H9 (cell line): ENCODE data around the gene RASSF5. TPM values are rescaled to one million over a fixed set of nuclear protein-coding genes. Genes with fewer than 3 reads are reported as not detected.

Experiments used
- DNase-seq: peaks from one replicate; pipeline ENCODE4 v3.0.0-alpha.2; 2017
- H2AFZ ChIP-seq: one replicate; pipeline ENCODE4 v1.6.1; 2013; ENCODE audit warnings: mild to moderate bottlenecking, low read length, control low read depth, moderate library complexity
- H2AK5ac ChIP-seq: 2 replicates; pipeline ENCODE4 v1.6.1; 2013; ENCODE audit warnings: low read length, control low read depth, mixed read lengths; ENCODE audit not compliant: insufficient read length
- H2BK120ac ChIP-seq: one replicate; pipeline ENCODE4 v1.6.1; 2013; ENCODE audit warnings: low read depth, mild to moderate bottlenecking, low read length, control low read depth, inconsistent platforms; ENCODE audit not compliant: poor library complexity, severe bottlenecking
- H2BK12ac ChIP-seq: 2 replicates; pipeline ENCODE4 v1.6.1; 2013; ENCODE audit warnings: low read length, control low read depth, mixed read lengths, low read depth; ENCODE audit not compliant: insufficient read length
- H2BK15ac ChIP-seq: 2 replicates; pipeline ENCODE4 v1.6.1; 2013; ENCODE audit warnings: low read depth, low read length, control low read depth
- H2BK20ac ChIP-seq: one replicate; pipeline ENCODE4 v1.6.1; 2013; ENCODE audit warnings: low read depth, mild to moderate bottlenecking, low read length, control low read depth, inconsistent platforms; ENCODE audit not compliant: poor library complexity, severe bottlenecking
- H2BK5ac ChIP-seq: 2 replicates; pipeline ENCODE4 v1.6.1; 2013; ENCODE audit warnings: low read length, control low read depth, mixed read lengths; ENCODE audit not compliant: insufficient read length
- H3K14ac ChIP-seq: 2 replicates; pipeline ENCODE4 v1.6.1; 2013; ENCODE audit warnings: low read length, control low read depth; ENCODE audit not compliant: insufficient read depth
- H3K18ac ChIP-seq: 2 replicates; pipeline ENCODE4 v1.6.1; 2013; ENCODE audit warnings: low read depth, mild to moderate bottlenecking, mixed read lengths, low read length, control low read depth; ENCODE audit not compliant: insufficient read length
- H3K23ac ChIP-seq: 2 replicates; pipeline ENCODE4 v1.6.1; 2013; ENCODE audit warnings: low read length, control low read depth, mixed read lengths, low read depth; ENCODE audit not compliant: insufficient read length
- H3K23me2 ChIP-seq: 2 replicates; pipeline ENCODE4 v1.6.1; 2013; ENCODE audit warnings: low read depth, mild to moderate bottlenecking, mixed read lengths, low read length, control low read depth; ENCODE audit not compliant: insufficient read length, poor library complexity, severe bottlenecking
- H3K27ac ChIP-seq: 2 replicates; pipeline ENCODE4 v1.5.1; 2013; ENCODE audit warnings: low read length, control low read depth, mixed read lengths, low read depth; ENCODE audit not compliant: insufficient read length
- H3K27me3 ChIP-seq: 2 replicates; pipeline ENCODE4 v1.6.1; 2013; ENCODE audit warnings: low read length, control low read depth, inconsistent platforms; ENCODE audit not compliant: insufficient read depth
- H3K4ac ChIP-seq: 2 replicates; pipeline ENCODE4 v1.6.1; 2013; ENCODE audit warnings: low read depth, mild to moderate bottlenecking, control low read depth, inconsistent platforms, low read length, moderate library complexity
- H3K4me1 ChIP-seq: 2 replicates; pipeline ENCODE4 v1.6.1; 2013; ENCODE audit warnings: low read length, control low read depth, inconsistent platforms; ENCODE audit not compliant: insufficient read depth
- H3K4me2 ChIP-seq: 2 replicates; pipeline ENCODE4 v1.6.1; 2013; ENCODE audit warnings: low read length, control low read depth, mixed read lengths; ENCODE audit not compliant: insufficient read length, insufficient read depth
- H3K56ac ChIP-seq: 2 replicates; pipeline ENCODE4 v1.6.1; 2013; ENCODE audit warnings: low read depth, mild to moderate bottlenecking, mixed read lengths, low read length, control low read depth; ENCODE audit not compliant: insufficient read length
- H3K79me1 ChIP-seq: 2 replicates; pipeline ENCODE4 v1.6.1; 2013; ENCODE audit warnings: low read depth, mild to moderate bottlenecking, moderate library complexity, low read length, control low read depth, inconsistent platforms; ENCODE audit not compliant: insufficient read depth, poor library complexity, severe bottlenecking
- H3K79me2 ChIP-seq: 2 replicates; pipeline ENCODE4 v1.6.1; 2013; ENCODE audit warnings: low read length, control low read depth, inconsistent platforms; ENCODE audit not compliant: insufficient read depth
- H3K9ac ChIP-seq: 2 replicates; pipeline ENCODE4 v1.6.1; 2013; ENCODE audit warnings: low read length, control low read depth, mixed read lengths; ENCODE audit not compliant: insufficient read length; ENCODE audit errors: extremely low read depth
- H3K9me3 ChIP-seq: one replicate; pipeline ENCODE4 v1.6.1; 2013; ENCODE audit warnings: low read depth, low read length, inconsistent platforms; ENCODE audit not compliant: control insufficient read depth
- H3T11ph ChIP-seq: one replicate; pipeline ENCODE4 v1.6.1; 2013; ENCODE audit warnings: mild to moderate bottlenecking, low read length, control low read depth, inconsistent platforms
- H4K20me1 ChIP-seq: one replicate; pipeline ENCODE4 v1.6.1; 2013; ENCODE audit not compliant: control insufficient read depth, insufficient read length, insufficient read depth
- H4K5ac ChIP-seq: 2 replicates; pipeline ENCODE4 v1.6.1; 2013; ENCODE audit warnings: low read depth, mild to moderate bottlenecking, mixed read lengths, low read length, control low read depth; ENCODE audit not compliant: insufficient read length
- H4K8ac ChIP-seq: replicated peaks from 2 replicates; pipeline ENCODE4 v1.6.1; 2013; ENCODE audit warnings: low read length, control low read depth, mixed read lengths, low read depth; ENCODE audit not compliant: insufficient read length
- H4K91ac ChIP-seq: 2 replicates; pipeline ENCODE4 v1.6.1; 2013; ENCODE audit warnings: low read depth, mild to moderate bottlenecking, moderate library complexity, mixed read lengths, low read length, control low read depth; ENCODE audit not compliant: insufficient read length
- H3K27ac Mint-ChIP-seq, 3 experiments: 2 replicates in 2 of 3; 3 replicates in 1 of 3; pipeline ENCODE4 v1.8.0; 2020 to 2021; ENCODE audit warnings: mixed read lengths in 3 of 3, mild to moderate bottlenecking in 1 of 3, moderate library complexity in 1 of 3
- H3K27me3 Mint-ChIP-seq: 2 replicates; pipeline ENCODE4 v1.8.0; 2021; ENCODE audit warnings: low read depth, mild to moderate bottlenecking, moderate library complexity, mixed read lengths
- H3K36me3 Mint-ChIP-seq, 3 experiments: 2 replicates in 2 of 3; 3 replicates in 1 of 3; pipeline ENCODE4 v1.8.0; 2020 to 2021; ENCODE audit warnings: low read depth in 3 of 3, mixed read lengths in 3 of 3; ENCODE audit not compliant: insufficient read depth in 1 of 3
- H3K4me1 Mint-ChIP-seq, 2 experiments: 2 replicates each; pipeline ENCODE4 v1.8.0; 2020; ENCODE audit warnings: mixed read lengths in 2 of 2
- H3K4me3 Mint-ChIP-seq, 2 experiments: 2 replicates in 1 of 2; 3 replicates in 1 of 2; pipeline ENCODE4 v1.8.0; 2020 to 2021; ENCODE audit warnings: mild to moderate bottlenecking in 2 of 2, mixed read lengths in 2 of 2, moderate library complexity in 1 of 2
- H3K9me3 Mint-ChIP-seq, 2 experiments: 2 replicates in 1 of 2; 3 replicates in 1 of 2; pipeline ENCODE4 v1.8.0; 2020; ENCODE audit warnings: mild to moderate bottlenecking in 2 of 2, mixed read lengths in 2 of 2, moderate library complexity in 1 of 2
- CTCF ChIP-seq: fragments of 200-600 bp; sonication (generic); conservative IDR thresholded peaks from 3 replicates; pipeline ENCODE4 v1.8.0; 2021; ENCODE audit warnings: antibody characterized with exemption, mild to moderate bottlenecking
- WGBS: extraction: QIAGEN DNeasy Blood & Tissue Kit; methylation state at CpG from one replicate; pipeline ENCODE4 v1.1.7; 2013; ENCODE audit warnings: missing lambda C conversion rate, low lambda C conversion rate, mixed read lengths; ENCODE audit not compliant: insufficient read length; ENCODE audit errors: extremely low coverage; 5-methylcytosine and 5-hydroxymethylcytosine counted together
- total RNA-seq: library from RNA; stranded (reverse); gene quantifications from 2 replicates; pipeline ENCODE4 v1.2.1, GENCODE V29; 2021

Gene RASSF5
- total RNA-seq, 1 experiment from 2014 or later, result 0.50 TPM

- H3K27me3 Mint-ChIP-seq, result peaks cover 28% of the 10 kb centered on the region
- Histone ChIP-seq H2BK12ac (no peak overlapping the region), H3K4me2 (no peak overlapping the region), H4K8ac (no peak overlapping the region), H3K9ac (no peak overlapping the region), H2BK15ac (no peak overlapping the region), H3K23me2 (peaks cover 13% of the 10 kb centered on the region), H3K4me1 (peaks cover 3% of the 10 kb centered on the region; the same call in 1 of the 2 replicates), H3K4ac (no peak overlapping the region), H3T11ph (no peak overlapping the region), H2BK5ac (no peak overlapping the region), H3K79me2 (no peaks in the 10 kb centered on the region), H3K27me3 (no peaks in the 10 kb centered on the region), H3K27ac (no peak overlapping the region), H4K91ac (no peak overlapping the region), H2BK20ac (no peak overlapping the region), H2BK120ac (no peak overlapping the region), H3K18ac (no peak overlapping the region), H3K14ac (no peak overlapping the region), H3K23ac (no peak overlapping the region), H4K5ac (no peak overlapping the region), H3K56ac (no peak overlapping the region), H3K9me3 (no peaks in the 10 kb centered on the region), H2AFZ (no peak overlapping the region), H4K20me1 (no peaks in the 10 kb centered on the region), H3K79me1 (no peaks in the 10 kb centered on the region), H2AK5ac (no peak overlapping the region)
- peak; percentile 93 for DNase-seq
- peaks cover 0 to 5% of the 10 kb centered on the region in 2 experiments; a peak in 1 of 5 replicates for H3K9me3 Mint-ChIP-seq
- peaks cover 19 to 25% of the 10 kb centered on the region in 2 experiments for H3K4me1 Mint-ChIP-seq
- H3K36me3 Mint-ChIP-seq, result no peaks in the 10 kb centered on the region
- no peak overlapping the region for H3K27ac Mint-ChIP-seq
- no CpG with 5 or more reads among the region's 4 CpGs for WGBS
- TF ChIP-seq CTCF, result peak; percentile 74
- H3K4me3 Mint-ChIP-seq, result no peak overlapping the region
Measured at GRCh38 chr1:206631085-206631509, 123.8 kb downstream of the RASSF5 start.
